ENCODE results near the gene STK32B.

DNA sequence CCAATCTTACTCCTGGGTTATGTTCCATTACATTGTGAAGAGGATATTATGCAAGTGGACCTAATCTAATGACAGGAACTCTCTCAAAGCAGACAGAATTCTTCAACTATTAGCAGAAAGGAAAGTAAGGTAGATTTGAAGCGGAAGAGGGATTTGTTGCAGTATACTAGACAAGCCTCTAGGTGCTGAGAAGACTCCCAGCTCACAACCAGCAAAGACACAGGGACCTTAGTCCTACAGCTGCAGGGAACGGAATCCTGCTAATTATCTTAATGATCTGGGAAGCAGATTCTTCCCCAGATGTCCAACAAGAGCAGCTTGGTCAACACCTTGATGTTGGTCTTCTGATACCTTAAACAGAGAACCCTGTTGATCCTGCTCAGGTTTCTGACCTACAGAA, 73.6 kb downstream of the STK32B start:
- TF ChIP-seq, protein P1, sequence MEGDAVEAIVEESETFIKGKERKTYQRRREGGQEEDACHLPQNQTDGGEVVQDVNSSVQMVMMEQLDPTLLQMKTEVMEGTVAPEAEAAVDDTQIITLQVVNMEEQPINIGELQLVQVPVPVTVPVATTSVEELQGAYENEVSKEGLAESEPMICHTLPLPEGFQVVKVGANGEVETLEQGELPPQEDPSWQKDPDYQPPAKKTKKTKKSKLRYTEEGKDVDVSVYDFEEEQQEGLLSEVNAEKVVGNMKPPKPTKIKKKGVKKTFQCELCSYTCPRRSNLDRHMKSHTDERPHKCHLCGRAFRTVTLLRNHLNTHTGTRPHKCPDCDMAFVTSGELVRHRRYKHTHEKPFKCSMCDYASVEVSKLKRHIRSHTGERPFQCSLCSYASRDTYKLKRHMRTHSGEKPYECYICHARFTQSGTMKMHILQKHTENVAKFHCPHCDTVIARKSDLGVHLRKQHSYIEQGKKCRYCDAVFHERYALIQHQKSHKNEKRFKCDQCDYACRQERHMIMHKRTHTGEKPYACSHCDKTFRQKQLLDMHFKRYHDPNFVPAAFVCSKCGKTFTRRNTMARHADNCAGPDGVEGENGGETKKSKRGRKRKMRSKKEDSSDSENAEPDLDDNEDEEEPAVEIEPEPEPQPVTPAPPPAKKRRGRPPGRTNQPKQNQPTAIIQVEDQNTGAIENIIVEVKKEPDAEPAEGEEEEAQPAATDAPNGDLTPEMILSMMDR (conservative IDR thresholded peaks at IDR 0.05; ENCODE audit: low read depth, low read length): no peak
- TF ChIP-seq EZH2phosphoT487 (IDR thresholded peaks at IDR 0.05; ENCODE audit: borderline replicate concordance, low read length): no peak
